H9 (cell line): ENCODE data around the gene LMTK2. TPM values are rescaled to one million over a fixed set of nuclear protein-coding genes. Genes with fewer than 3 reads are reported as not detected.

ENCODE experiments used
- DNase-seq: peaks from one replicate; pipeline ENCODE4 v3.0.0-alpha.2; 2017
- H2AFZ ChIP-seq: one replicate; pipeline ENCODE4 v1.6.1; 2013; ENCODE audit warnings: mild to moderate bottlenecking, low read length, control low read depth, moderate library complexity
- H2AK5ac ChIP-seq: 2 replicates; pipeline ENCODE4 v1.6.1; 2013; ENCODE audit warnings: low read length, control low read depth, mixed read lengths; ENCODE audit not compliant: insufficient read length
- H2BK120ac ChIP-seq: one replicate; pipeline ENCODE4 v1.6.1; 2013; ENCODE audit warnings: low read depth, mild to moderate bottlenecking, low read length, control low read depth, inconsistent platforms; ENCODE audit not compliant: poor library complexity, severe bottlenecking
- H2BK12ac ChIP-seq: 2 replicates; pipeline ENCODE4 v1.6.1; 2013; ENCODE audit warnings: low read length, control low read depth, mixed read lengths, low read depth; ENCODE audit not compliant: insufficient read length
- H2BK15ac ChIP-seq: 2 replicates; pipeline ENCODE4 v1.6.1; 2013; ENCODE audit warnings: low read depth, low read length, control low read depth
- H2BK20ac ChIP-seq: one replicate; pipeline ENCODE4 v1.6.1; 2013; ENCODE audit warnings: low read depth, mild to moderate bottlenecking, low read length, control low read depth, inconsistent platforms; ENCODE audit not compliant: poor library complexity, severe bottlenecking
- H2BK5ac ChIP-seq: 2 replicates; pipeline ENCODE4 v1.6.1; 2013; ENCODE audit warnings: low read length, control low read depth, mixed read lengths; ENCODE audit not compliant: insufficient read length
- H3K14ac ChIP-seq: 2 replicates; pipeline ENCODE4 v1.6.1; 2013; ENCODE audit warnings: low read length, control low read depth; ENCODE audit not compliant: insufficient read depth
- H3K18ac ChIP-seq: 2 replicates; pipeline ENCODE4 v1.6.1; 2013; ENCODE audit warnings: low read depth, mild to moderate bottlenecking, mixed read lengths, low read length, control low read depth; ENCODE audit not compliant: insufficient read length
- H3K23ac ChIP-seq: 2 replicates; pipeline ENCODE4 v1.6.1; 2013; ENCODE audit warnings: low read length, control low read depth, mixed read lengths, low read depth; ENCODE audit not compliant: insufficient read length
- H3K23me2 ChIP-seq: 2 replicates; pipeline ENCODE4 v1.6.1; 2013; ENCODE audit warnings: low read depth, mild to moderate bottlenecking, mixed read lengths, low read length, control low read depth; ENCODE audit not compliant: insufficient read length, poor library complexity, severe bottlenecking
- H3K27ac ChIP-seq: 2 replicates; pipeline ENCODE4 v1.5.1; 2013; ENCODE audit warnings: low read length, control low read depth, mixed read lengths, low read depth; ENCODE audit not compliant: insufficient read length
- H3K27me3 ChIP-seq: 2 replicates; pipeline ENCODE4 v1.6.1; 2013; ENCODE audit warnings: low read length, control low read depth, inconsistent platforms; ENCODE audit not compliant: insufficient read depth
- H3K4ac ChIP-seq: 2 replicates; pipeline ENCODE4 v1.6.1; 2013; ENCODE audit warnings: low read depth, mild to moderate bottlenecking, control low read depth, inconsistent platforms, low read length, moderate library complexity
- H3K4me1 ChIP-seq: 2 replicates; pipeline ENCODE4 v1.6.1; 2013; ENCODE audit warnings: low read length, control low read depth, inconsistent platforms; ENCODE audit not compliant: insufficient read depth
- H3K4me2 ChIP-seq: 2 replicates; pipeline ENCODE4 v1.6.1; 2013; ENCODE audit warnings: low read length, control low read depth, mixed read lengths; ENCODE audit not compliant: insufficient read length, insufficient read depth
- H3K56ac ChIP-seq: 2 replicates; pipeline ENCODE4 v1.6.1; 2013; ENCODE audit warnings: low read depth, mild to moderate bottlenecking, mixed read lengths, low read length, control low read depth; ENCODE audit not compliant: insufficient read length
- H3K79me1 ChIP-seq: 2 replicates; pipeline ENCODE4 v1.6.1; 2013; ENCODE audit warnings: low read depth, mild to moderate bottlenecking, moderate library complexity, low read length, control low read depth, inconsistent platforms; ENCODE audit not compliant: insufficient read depth, poor library complexity, severe bottlenecking
- H3K79me2 ChIP-seq: 2 replicates; pipeline ENCODE4 v1.6.1; 2013; ENCODE audit warnings: low read length, control low read depth, inconsistent platforms; ENCODE audit not compliant: insufficient read depth
- H3K9ac ChIP-seq: 2 replicates; pipeline ENCODE4 v1.6.1; 2013; ENCODE audit warnings: low read length, control low read depth, mixed read lengths; ENCODE audit not compliant: insufficient read length; ENCODE audit errors: extremely low read depth
- H3K9me3 ChIP-seq: one replicate; pipeline ENCODE4 v1.6.1; 2013; ENCODE audit warnings: low read depth, low read length, inconsistent platforms; ENCODE audit not compliant: control insufficient read depth
- H3T11ph ChIP-seq: one replicate; pipeline ENCODE4 v1.6.1; 2013; ENCODE audit warnings: mild to moderate bottlenecking, low read length, control low read depth, inconsistent platforms
- H4K20me1 ChIP-seq: one replicate; pipeline ENCODE4 v1.6.1; 2013; ENCODE audit not compliant: control insufficient read depth, insufficient read length, insufficient read depth
- H4K5ac ChIP-seq: 2 replicates; pipeline ENCODE4 v1.6.1; 2013; ENCODE audit warnings: low read depth, mild to moderate bottlenecking, mixed read lengths, low read length, control low read depth; ENCODE audit not compliant: insufficient read length
- H4K8ac ChIP-seq: replicated peaks from 2 replicates; pipeline ENCODE4 v1.6.1; 2013; ENCODE audit warnings: low read length, control low read depth, mixed read lengths, low read depth; ENCODE audit not compliant: insufficient read length
- H4K91ac ChIP-seq: 2 replicates; pipeline ENCODE4 v1.6.1; 2013; ENCODE audit warnings: low read depth, mild to moderate bottlenecking, moderate library complexity, mixed read lengths, low read length, control low read depth; ENCODE audit not compliant: insufficient read length
- H3K27ac Mint-ChIP-seq, 3 experiments: 2 replicates in 2 of 3; 3 replicates in 1 of 3; pipeline ENCODE4 v1.8.0; 2020 to 2021; ENCODE audit warnings: mixed read lengths in 3 of 3, mild to moderate bottlenecking in 1 of 3, moderate library complexity in 1 of 3
- H3K27me3 Mint-ChIP-seq: 2 replicates; pipeline ENCODE4 v1.8.0; 2021; ENCODE audit warnings: low read depth, mild to moderate bottlenecking, moderate library complexity, mixed read lengths
- H3K36me3 Mint-ChIP-seq, 3 experiments: 2 replicates in 2 of 3; 3 replicates in 1 of 3; pipeline ENCODE4 v1.8.0; 2020 to 2021; ENCODE audit warnings: low read depth in 3 of 3, mixed read lengths in 3 of 3; ENCODE audit not compliant: insufficient read depth in 1 of 3
- H3K4me1 Mint-ChIP-seq, 2 experiments: 2 replicates each; pipeline ENCODE4 v1.8.0; 2020; ENCODE audit warnings: mixed read lengths in 2 of 2
- H3K4me3 Mint-ChIP-seq, 2 experiments: 2 replicates in 1 of 2; 3 replicates in 1 of 2; pipeline ENCODE4 v1.8.0; 2020 to 2021; ENCODE audit warnings: mild to moderate bottlenecking in 2 of 2, mixed read lengths in 2 of 2, moderate library complexity in 1 of 2
- H3K9me3 Mint-ChIP-seq, 2 experiments: 2 replicates in 1 of 2; 3 replicates in 1 of 2; pipeline ENCODE4 v1.8.0; 2020; ENCODE audit warnings: mild to moderate bottlenecking in 2 of 2, mixed read lengths in 2 of 2, moderate library complexity in 1 of 2
- CTCF ChIP-seq: fragments of 200-600 bp; sonication (generic); conservative IDR thresholded peaks from 3 replicates; pipeline ENCODE4 v1.8.0; 2021; ENCODE audit warnings: antibody characterized with exemption, mild to moderate bottlenecking
- WGBS: extraction: QIAGEN DNeasy Blood & Tissue Kit; methylation state at CpG from one replicate; pipeline ENCODE4 v1.1.7; 2013; ENCODE audit warnings: missing lambda C conversion rate, low lambda C conversion rate, mixed read lengths; ENCODE audit not compliant: insufficient read length; ENCODE audit errors: extremely low coverage; 5-methylcytosine and 5-hydroxymethylcytosine counted together
- total RNA-seq: library from RNA; stranded (reverse); gene quantifications from 2 replicates; pipeline ENCODE4 v1.2.1, GENCODE V29; 2021

Gene LMTK2
- total RNA-seq, 1 experiment from 2014 or later: 24.9 TPM

GRCh38 chr7:98249106-98249505 lies 142.4 kb downstream of the LMTK2 start:
- WGBS: no CpG with 5 or more reads among the region's 6 CpGs
- Histone ChIP-seq H3K9me3 (no peaks in the 10 kb centered on the region), H3K4ac (no peak overlapping the region), H2AK5ac (no peak overlapping the region), H2AFZ (no peak overlapping the region), H2BK15ac (no peak overlapping the region), H3K4me1 (no peaks in the 10 kb centered on the region), H3K4me2 (no peak overlapping the region), H3K23ac (no peak overlapping the region), H3T11ph (no peak overlapping the region), H2BK20ac (no peak overlapping the region), H3K14ac (no peak overlapping the region), H4K20me1 (no peaks in the 10 kb centered on the region), H4K5ac (no peak overlapping the region), H3K23me2 (peaks cover 6% of the 10 kb centered on the region), H2BK120ac (no peak overlapping the region), H4K8ac (no peak overlapping the region), H2BK12ac (no peak overlapping the region), H3K18ac (no peak overlapping the region), H3K9ac (no peak overlapping the region), H3K27me3 (no peaks in the 10 kb centered on the region), H3K56ac (no peak overlapping the region), H2BK5ac (no peak overlapping the region), H4K91ac (no peak overlapping the region), H3K79me2 (no peaks in the 10 kb centered on the region), H3K79me1 (no peaks in the 10 kb centered on the region), H3K27ac (no peak overlapping the region)
- TF ChIP-seq CTCF: no peak
- DNase-seq: no peak
- H3K36me3 Mint-ChIP-seq: no peaks in the 10 kb centered on the region; a peak in 2 of 7 replicates
- H3K27me3 Mint-ChIP-seq: no peaks in the 10 kb centered on the region
- H3K9me3 Mint-ChIP-seq: no peaks in the 10 kb centered on the region
- peaks cover 14 to 19% of the 10 kb centered on the region in 2 experiments for H3K4me1 Mint-ChIP-seq
- H3K27ac Mint-ChIP-seq: no peak overlapping the region
- H3K4me3 Mint-ChIP-seq: no peak overlapping the region
